Ectodermal cell (in vitro differentiated cells): ENCODE measurements around the gene UGT1A3.
"Not testable (repeated sequence)": the region's sequence is repeated elsewhere in the genome, so short reads cannot be mapped to it uniquely, and the experiment has no call there.

Source experiments
- H3K27ac ChIP-seq: 2 replicates; pipeline ENCODE4 v1.7.0; 2013; ENCODE audit warnings: mild to moderate bottlenecking, low read depth, low read length; ENCODE audit not compliant: insufficient read depth, poor library complexity, severe bottlenecking
- H3K27me3 ChIP-seq: 2 replicates; pipeline ENCODE4 v1.7.0; 2013; ENCODE audit warnings: mild to moderate bottlenecking, low read length; ENCODE audit not compliant: insufficient read depth, control insufficient read depth, poor library complexity, severe bottlenecking
- H3K36me3 ChIP-seq: one replicate; pipeline ENCODE4 v1.7.0; 2013; ENCODE audit warnings: low read length; ENCODE audit not compliant: control insufficient read depth, insufficient read depth
- H3K4me1 ChIP-seq: one replicate; pipeline ENCODE4 v1.7.0; 2013; ENCODE audit warnings: low read length; ENCODE audit not compliant: control insufficient read depth, insufficient read depth
- H3K4me3 ChIP-seq: 2 replicates; pipeline ENCODE4 v1.7.0; 2013; ENCODE audit warnings: low read depth, low read length, control low read depth; ENCODE audit not compliant: insufficient read depth
- H3K9me3 ChIP-seq: 2 replicates; pipeline ENCODE4 v1.7.0; 2013; ENCODE audit warnings: mild to moderate bottlenecking, low read length, moderate library complexity; ENCODE audit not compliant: control insufficient read depth
- WGBS, 2 experiments: methylation state at CpG; one replicate each; pipeline ENCODE4 v1.1.7; 2013; ENCODE audit warnings: missing lambda C conversion rate in 2 of 2; 5-methylcytosine and 5-hydroxymethylcytosine counted together

Gene UGT1A3

DNA sequence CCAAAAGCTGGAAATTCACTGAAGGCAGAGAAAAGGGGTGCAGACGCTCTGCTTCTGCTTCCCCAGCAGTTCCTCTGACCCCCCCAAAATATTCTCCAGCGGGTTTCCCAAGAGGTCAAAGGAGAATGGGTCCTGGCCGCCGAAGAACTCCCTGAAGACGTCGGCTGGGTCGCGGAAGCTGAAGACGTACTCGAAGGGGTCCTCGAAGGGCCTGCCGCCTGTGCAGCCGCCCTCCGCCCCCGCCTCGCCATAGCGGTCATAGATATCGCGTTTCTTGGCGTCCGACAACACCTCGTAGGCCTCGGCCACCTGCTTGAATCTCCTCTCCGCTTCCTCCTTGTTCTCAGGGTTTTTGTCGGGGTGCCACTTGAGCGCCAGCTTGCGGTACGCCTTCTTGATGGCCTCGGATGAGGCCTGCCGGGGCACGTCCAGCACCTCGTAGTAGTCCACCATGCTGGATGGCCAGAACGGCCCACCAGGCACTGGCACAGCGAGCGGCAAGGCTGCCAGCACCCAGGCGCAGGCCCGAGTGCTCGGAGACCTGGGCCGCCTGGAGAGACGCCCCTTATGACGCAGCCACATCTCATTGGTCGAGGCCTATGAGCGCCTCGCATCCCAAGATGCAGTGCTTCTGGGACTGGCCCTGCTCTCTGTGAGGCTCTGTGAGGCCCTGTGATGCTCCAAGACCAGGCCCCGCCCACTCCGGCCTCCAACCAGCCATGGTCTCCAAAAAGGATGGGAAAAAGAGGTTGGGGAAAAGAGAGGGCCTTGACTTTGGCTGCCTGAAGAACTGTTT lies 14.8 kb downstream of the UGT1A3 start:
- WGBS, 2 experiments, result 95% methylated on average over 44 of the region's 46 CpGs
- Histone ChIP-seq H3K9me3 (no peaks in the 10 kb centered on the region), H3K36me3 (no peaks in the 10 kb centered on the region), H3K4me3 (no peak overlapping the region), H3K27me3 (no peaks in the 10 kb centered on the region), H3K27ac (no peak overlapping the region), H3K4me1 (no peaks in the 10 kb centered on the region)

DNA sequence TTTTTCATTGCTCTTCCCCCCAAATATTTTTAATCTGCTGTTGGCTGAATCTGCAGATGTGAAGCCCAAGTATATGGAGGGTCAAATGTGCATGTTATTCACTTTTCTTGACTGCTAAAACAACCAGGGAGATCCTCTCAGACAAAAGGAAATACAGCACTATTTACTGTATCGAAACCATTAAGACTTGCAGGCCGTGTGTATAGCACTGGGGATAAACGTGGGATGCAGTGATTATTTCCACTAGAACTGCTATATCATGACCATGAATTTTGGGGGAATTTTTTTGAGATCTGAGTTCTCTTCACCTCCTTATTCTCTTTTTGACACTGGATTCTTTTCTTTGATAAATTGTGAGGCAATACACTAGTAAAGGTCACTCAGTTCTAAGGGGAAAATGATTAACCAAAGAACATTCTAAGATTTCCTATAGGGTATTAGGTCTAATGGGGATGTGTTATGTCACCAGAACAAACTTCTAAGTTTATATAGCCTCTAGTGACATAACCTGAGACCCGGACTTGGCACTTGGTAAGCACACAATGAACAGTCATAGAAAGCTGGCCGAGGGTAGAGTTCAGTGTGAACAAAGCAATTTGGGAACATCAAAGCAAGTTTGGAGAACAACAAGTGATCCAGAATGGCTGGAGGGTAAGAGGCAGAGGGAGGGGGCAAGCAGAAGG lies 16.4 kb downstream of the UGT1A3 start:
- H3K4me3 ChIP-seq, result no peak overlapping the region
- no peaks in the 10 kb centered on the region for H3K36me3 ChIP-seq
- no peaks in the 10 kb centered on the region for H3K27me3 ChIP-seq
- no peaks in the 10 kb centered on the region for H3K4me1 ChIP-seq
- H3K9me3 ChIP-seq, result no peaks in the 10 kb centered on the region
- H3K27ac ChIP-seq, result no peak overlapping the region
- 89 to 96% methylated on average over 5 of the region's 5 CpGs for WGBS, 2 experiments

DNA sequence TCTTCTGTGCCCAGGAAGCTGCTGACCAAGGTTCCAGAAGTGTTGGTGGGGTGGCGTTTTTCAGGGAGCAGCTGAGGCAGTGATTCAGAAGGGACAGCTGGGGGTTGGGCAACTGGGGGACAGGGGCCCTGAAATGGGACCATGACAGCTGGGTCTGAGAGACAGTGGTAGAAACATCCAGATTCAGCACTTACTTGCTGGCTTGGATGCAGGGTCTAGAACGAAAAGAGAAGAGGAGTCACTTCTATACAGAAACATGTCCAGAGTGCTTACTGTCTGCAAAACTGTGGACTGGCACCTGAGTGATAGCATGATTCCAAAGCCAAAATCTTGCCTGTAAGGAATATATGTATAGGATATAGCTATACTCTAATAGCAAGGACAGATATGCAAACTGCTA lies 17.0 kb downstream of the UGT1A3 start:
- WGBS, 2 experiments, result 87 to 97% methylated on average over 2 of the region's 2 CpGs
- H3K27me3 ChIP-seq, H3K4me3 ChIP-seq, H3K4me1 ChIP-seq, H3K36me3 ChIP-seq, H3K27ac ChIP-seq, H3K9me3 ChIP-seq: not testable (repeated sequence)

- Histone ChIP-seq H3K27me3 (no peaks in the 10 kb centered on the region), H3K4me1 (no peaks in the 10 kb centered on the region), H3K4me3 (no peak overlapping the region), H3K27ac (no peak overlapping the region), H3K9me3 (no peaks in the 10 kb centered on the region), H3K36me3 (no peaks in the 10 kb centered on the region)
- WGBS, 2 experiments, result 84 to 85% methylated on average over 10 of the region's 10 CpGs
These were observed 17.8 kb downstream of the UGT1A3 start for GRCh38 chr2:233746475-233747282.

GRCh38 chr2:233747283-233747544 lies 18.4 kb downstream of the UGT1A3 start:
- Histone ChIP-seq H3K27me3 (no peaks in the 10 kb centered on the region), H3K27ac (no peak overlapping the region), H3K9me3 (no peaks in the 10 kb centered on the region), H3K4me1 (no peaks in the 10 kb centered on the region), H3K4me3 (no peak overlapping the region), H3K36me3 (no peaks in the 10 kb centered on the region)
- WGBS, 2 experiments, result 93 to 94% methylated on average over 6 of the region's 6 CpGs

- not testable (repeated sequence) for H3K27me3 ChIP-seq, H3K36me3 ChIP-seq, H3K27ac ChIP-seq, H3K4me1 ChIP-seq, H3K4me3 ChIP-seq, H3K9me3 ChIP-seq
- 76 to 85% methylated on average over 2 of the region's 2 CpGs for WGBS, 2 experiments
These were observed 21.8 kb downstream of the UGT1A3 start for GRCh38 chr2:233750689-233751088.

- not testable (repeated sequence) for H3K27ac ChIP-seq, H3K4me1 ChIP-seq, H3K36me3 ChIP-seq, H3K9me3 ChIP-seq, H3K4me3 ChIP-seq, H3K27me3 ChIP-seq
- WGBS, 2 experiments, result 88 to 89% methylated on average over 2 of the region's 2 CpGs
These were observed 22.6 kb downstream of the UGT1A3 start for GRCh38 chr2:233751212-233752009.

- H3K27me3 ChIP-seq, result no peaks in the 10 kb centered on the region
- no peaks in the 10 kb centered on the region for H3K4me1 ChIP-seq
- H3K4me3 ChIP-seq, result no peak overlapping the region
- no peaks in the 10 kb centered on the region for H3K36me3 ChIP-seq
- no peaks in the 10 kb centered on the region for H3K9me3 ChIP-seq
- H3K27ac ChIP-seq, result no peak overlapping the region
- WGBS, 2 experiments, result 96% methylated on average over 42 of the region's 44 CpGs
These were observed 26.2 kb downstream of the UGT1A3 start for GRCh38 chr2:233754872-233755611.

DNA sequence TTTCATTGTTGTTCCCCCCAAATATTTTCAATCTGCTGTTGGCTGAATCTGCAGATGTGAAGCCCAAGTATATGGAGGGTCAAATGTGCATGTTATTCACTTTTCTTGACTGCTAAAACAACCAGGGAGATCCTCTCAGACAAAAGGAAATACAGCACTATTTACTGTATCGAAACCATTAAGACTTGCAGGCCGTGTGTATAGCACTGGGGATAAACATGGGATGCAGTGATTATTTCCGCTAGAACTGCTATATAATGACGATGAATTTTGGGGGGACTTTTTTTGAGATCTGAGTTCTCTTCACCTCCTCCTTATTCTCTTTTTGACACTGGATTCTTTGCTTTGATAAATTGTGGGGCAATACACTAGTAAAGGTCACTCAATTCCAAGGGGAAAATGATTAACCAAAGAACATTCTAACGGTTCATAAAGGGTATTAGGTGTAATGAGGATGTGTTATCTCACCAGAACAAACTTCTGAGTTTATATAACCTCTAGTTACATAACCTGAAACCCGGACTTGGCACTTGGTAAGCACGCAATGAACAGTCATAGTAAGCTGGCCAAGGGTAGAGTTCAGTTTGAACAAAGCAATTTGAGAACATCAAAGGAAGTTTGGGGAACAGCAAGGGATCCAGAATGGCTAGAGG lies 27.7 kb downstream of the UGT1A3 start:
- 95 to 98% methylated on average over 6 to 7 of the region's 7 CpGs for WGBS, 2 experiments
- H3K4me1 ChIP-seq, result no peaks in the 10 kb centered on the region
- H3K27me3 ChIP-seq, result no peaks in the 10 kb centered on the region
- H3K27ac ChIP-seq, result no peak overlapping the region
- H3K4me3 ChIP-seq, result no peak overlapping the region
- no peaks in the 10 kb centered on the region for H3K36me3 ChIP-seq
- no peaks in the 10 kb centered on the region for H3K9me3 ChIP-seq
